ENCODE measurements around the gene ERCC8. TPM values are rescaled to one million over a fixed set of nuclear protein-coding genes. Genes with fewer than 3 reads are reported as not detected.
A peak's percentile ranks its signal among the peaks of the same experiment; 100 is the strongest.

ERCC8 gene
- total RNA-seq, 1 donor = 25.5 TPM

GRCh38 chr5:60918466-60918865 lies 26.4 kb downstream of the ERCC8 start:
- H3K4me3 ChIP-seq (ENCODE audit: low read depth, low read length) = no peak overlapping the region
- TF ChIP-seq CTCF (IDR thresholded peaks at IDR 0.05; ENCODE audit: insufficient read depth, low read length) = no peak
- no peak for DNase-seq (ENCODE audit: low read depth)

GRCh38 chr5:60916646-60917045 lies 28.2 kb downstream of the ERCC8 start:
- no peak for TF ChIP-seq CTCF (IDR thresholded peaks at IDR 0.05; ENCODE audit: insufficient read depth, low read length)
- no peak overlapping the region for H3K4me3 ChIP-seq (ENCODE audit: low read depth, low read length)
- DNase-seq (ENCODE audit: low read depth) = peak; percentile 2

- no peak overlapping the region for H3K4me3 ChIP-seq (ENCODE audit: low read depth, low read length)
- DNase-seq (ENCODE audit: low read depth) = no peak
- no peak for TF ChIP-seq CTCF (IDR thresholded peaks at IDR 0.05; ENCODE audit: insufficient read depth, low read length)
Measured at GRCh38 chr5:60903356-60903755, 41.5 kb downstream of the ERCC8 start.

GRCh38 chr5:60896991-60897390 lies 47.9 kb downstream of the ERCC8 start:
- H3K4me3 ChIP-seq (ENCODE audit: low read depth, low read length) = no peak overlapping the region
- TF ChIP-seq CTCF (IDR thresholded peaks at IDR 0.05; ENCODE audit: insufficient read depth, low read length) = no peak
- DNase-seq (ENCODE audit: low read depth) = no peak

GRCh38 chr5:60893521-60893920 lies 51.3 kb downstream of the ERCC8 start:
- no peak overlapping the region for H3K4me3 ChIP-seq (ENCODE audit: low read depth, low read length)
- no peak for DNase-seq (ENCODE audit: low read depth)
- TF ChIP-seq CTCF (IDR thresholded peaks at IDR 0.05; ENCODE audit: insufficient read depth, low read length) = no peak

- H3K4me3 ChIP-seq (ENCODE audit: low read depth, low read length) = no peak overlapping the region
- DNase-seq (ENCODE audit: low read depth) = no peak
- TF ChIP-seq CTCF (IDR thresholded peaks at IDR 0.05; ENCODE audit: insufficient read depth, low read length) = no peak
Measured at GRCh38 chr5:60891667-60892066, 53.2 kb downstream of the ERCC8 start.

- no peak for DNase-seq (ENCODE audit: low read depth)
- no peak overlapping the region for H3K4me3 ChIP-seq (ENCODE audit: low read depth, low read length)
- TF ChIP-seq CTCF (IDR thresholded peaks at IDR 0.05; ENCODE audit: insufficient read depth, low read length) = no peak
Measured at GRCh38 chr5:60888359-60889061, 56.4 kb downstream of the ERCC8 start.

Data from fibroblast of the aortic adventitia (primary cell).